Stimulated activated CD8-positive, alpha-beta memory T cell treated with anti-CD3 and anti-CD28 coated beads, Interleukin-12 subunit alpha, Interleukin-12 subunit beta, amount 100 ng/mL, for 1 hour (primary cell): ENCODE results near the gene ULBP1.
"Not testable (repeated sequence)": the region's sequence is repeated elsewhere in the genome, so short reads cannot be mapped to it uniquely, and the experiment has no call there.

ENCODE experiments used
- DNase-seq: peaks from one replicate; pipeline ENCODE4 v3.0.0-alpha.2; 2020; ENCODE audit warnings: low read depth

The ULBP1 gene

DNA sequence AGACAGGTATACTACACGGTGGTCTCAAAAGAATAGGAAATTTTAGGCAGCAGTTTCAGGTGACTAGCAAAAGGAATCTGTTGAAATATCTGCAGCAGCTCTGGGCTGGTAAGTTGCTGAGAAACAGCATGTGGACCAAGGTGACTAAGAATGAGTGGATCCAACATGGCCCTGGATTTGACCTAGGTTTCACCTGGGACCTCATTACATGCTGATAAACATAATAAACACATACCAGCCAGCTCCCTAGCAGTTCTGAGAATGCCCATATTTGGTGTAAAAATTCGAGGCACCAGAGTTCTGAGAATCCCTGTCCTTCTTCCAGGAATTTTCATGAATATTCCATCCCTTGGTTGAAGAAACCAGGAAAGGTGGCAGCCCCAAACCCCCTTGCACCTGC is 10.4 kb upstream of the ULBP1 start:
- not testable (repeated sequence) for DNase-seq

DNA sequence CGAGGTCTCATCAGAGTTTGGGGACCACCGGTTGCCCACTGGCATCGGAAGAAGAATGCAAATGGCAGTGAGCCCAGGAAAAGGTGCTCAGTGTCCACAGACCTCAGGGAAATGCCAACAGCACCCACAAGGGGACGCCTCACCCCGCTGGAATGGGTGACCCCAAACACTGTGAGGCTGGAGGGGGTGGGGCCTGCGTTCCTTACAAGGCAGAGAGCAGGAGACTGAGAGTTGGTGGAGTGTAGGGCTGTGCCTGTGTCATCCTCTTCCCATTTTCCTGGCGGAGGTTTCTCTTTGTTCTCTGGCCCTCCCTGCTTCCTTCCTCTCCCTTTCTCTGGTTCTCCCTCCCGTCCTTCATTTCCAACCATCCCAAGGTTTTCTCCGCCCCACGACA is 9.8 kb upstream of the ULBP1 start:
- DNase-seq = not testable (repeated sequence)

DNA sequence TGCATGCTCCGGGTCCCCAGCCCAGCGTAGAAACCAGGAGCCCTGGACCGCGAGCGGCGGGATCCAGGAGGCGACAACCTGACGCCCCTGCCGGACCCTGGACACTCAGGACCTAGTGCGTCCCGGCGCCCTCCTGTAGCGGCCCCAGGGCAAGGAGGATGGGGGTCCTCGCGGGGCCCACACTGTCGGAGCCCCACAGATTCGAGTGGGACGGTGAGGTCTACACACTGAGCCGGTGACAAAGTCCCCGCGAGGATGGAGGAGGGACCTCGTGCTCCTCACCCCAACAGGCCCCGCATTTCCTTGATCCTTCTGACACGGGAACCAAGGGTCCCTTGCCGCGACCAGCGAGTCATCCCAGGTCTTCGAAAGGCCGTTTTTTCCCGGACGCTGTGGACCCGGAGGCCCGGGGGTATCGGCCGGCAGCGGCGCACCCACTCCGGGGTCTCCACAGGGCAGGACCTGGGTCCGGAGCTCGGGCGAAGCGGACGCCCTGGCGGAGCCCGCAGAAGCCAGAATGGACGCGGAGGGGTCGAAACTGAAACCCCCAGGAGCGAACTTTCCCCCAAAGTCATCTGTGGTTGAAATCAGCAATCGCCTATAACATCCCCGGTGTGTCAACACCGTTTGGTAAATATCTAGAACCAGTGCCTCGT is 9.3 kb upstream of the ULBP1 start:
- DNase-seq = not testable (repeated sequence)

DNA sequence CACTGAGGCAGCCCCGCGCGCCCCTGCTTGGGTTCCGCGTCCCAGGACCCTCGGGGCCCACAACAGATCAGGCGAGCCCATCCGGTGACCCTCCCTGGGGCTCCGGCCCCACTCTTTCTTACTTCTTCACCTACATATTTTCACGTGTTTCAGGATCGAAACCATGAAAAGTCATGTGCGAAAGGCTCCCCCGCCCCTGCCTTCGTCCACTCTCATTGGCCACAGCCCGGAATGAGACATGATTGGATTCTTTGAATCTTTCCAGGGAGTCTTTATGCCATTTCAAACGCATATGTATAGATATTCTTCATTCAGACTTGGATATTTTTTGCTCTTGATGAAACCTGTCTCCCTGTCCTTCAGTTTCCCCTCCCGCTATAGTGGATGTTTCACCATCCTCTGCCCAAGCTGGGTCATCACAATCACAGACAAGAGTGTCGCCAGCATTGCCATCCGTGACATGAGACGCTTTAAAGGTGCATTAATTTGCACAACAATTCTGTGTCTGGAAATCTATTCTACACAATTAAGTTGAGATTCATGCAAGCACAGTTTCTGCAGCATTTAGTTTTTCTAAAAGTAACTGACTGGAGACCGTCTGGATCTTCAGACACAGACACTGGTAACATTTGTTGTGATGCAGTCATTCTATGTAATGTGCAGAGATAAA is 8.6 kb upstream of the ULBP1 start:
- not testable (repeated sequence) for DNase-seq

DNA sequence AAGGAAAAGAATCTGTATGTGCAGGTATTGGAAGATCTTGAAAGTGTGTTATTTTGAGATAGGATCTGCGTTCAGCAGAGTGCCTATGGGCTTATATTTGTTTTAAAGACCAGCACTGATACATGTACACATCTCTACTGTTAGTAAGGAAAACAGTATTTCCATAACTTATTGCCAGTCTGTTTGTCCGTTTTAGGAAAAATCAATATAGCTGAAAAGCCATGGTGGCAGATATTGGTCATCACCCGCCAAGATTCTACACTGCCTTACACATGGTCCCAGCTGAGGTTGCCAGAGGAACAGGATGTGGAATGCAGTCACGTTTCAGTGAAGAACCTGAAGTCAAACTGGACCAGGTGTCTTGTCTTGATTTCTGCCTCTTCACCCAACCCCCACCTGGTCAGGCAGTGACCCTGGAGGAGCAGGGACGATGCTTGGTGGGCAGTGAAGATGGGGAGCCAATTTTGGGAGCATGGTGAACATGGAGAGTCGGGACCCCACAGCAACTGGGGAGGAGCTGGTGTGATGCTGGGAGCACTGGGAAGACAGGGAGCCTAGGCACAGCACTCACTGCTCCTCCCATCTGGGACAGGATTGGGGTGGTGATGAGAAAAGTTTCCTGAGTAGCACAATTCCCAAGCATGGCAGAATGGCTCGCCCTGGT is 8.0 kb upstream of the ULBP1 start:
- DNase-seq = not testable (repeated sequence)

DNA sequence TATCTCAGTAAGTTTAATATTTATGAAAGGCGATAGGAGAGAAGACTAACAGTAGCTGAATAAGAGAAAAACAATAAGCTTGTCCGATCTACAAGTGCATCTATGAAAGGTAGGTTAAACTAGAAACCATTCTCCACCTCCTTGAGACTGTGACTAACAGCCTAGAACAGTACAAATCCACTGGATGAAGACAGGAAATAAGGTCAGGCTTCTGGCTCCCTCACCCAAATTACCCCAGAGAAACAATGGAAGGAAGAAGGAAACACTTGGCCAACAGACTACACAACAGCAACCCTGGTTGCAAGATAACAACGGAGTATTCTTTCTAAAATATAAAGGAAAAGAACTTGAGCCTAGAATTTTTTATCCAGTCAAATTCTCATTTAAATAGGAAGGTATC is 5.6 kb upstream of the ULBP1 start:
- DNase-seq = not testable (repeated sequence)

DNA sequence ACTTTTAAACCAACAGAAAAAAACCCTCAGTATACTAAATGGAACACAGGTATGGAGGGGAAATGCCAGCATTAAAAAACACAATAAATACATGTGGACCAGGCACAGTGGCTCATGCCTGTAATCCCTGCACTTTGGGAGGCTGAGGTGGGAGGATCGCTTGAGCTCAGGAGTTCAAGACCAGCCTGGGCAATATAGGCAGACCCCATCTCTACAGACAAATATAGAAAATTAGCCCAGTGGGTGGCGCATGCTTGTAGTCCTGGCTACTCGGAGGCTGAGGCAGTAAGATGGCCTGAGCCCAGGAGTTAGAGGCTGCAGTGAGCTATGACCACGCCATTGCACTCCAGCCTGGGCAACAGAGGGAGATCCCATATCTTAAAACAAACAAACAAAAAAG is 3.9 kb upstream of the ULBP1 start:
- not testable (repeated sequence) for DNase-seq

DNA sequence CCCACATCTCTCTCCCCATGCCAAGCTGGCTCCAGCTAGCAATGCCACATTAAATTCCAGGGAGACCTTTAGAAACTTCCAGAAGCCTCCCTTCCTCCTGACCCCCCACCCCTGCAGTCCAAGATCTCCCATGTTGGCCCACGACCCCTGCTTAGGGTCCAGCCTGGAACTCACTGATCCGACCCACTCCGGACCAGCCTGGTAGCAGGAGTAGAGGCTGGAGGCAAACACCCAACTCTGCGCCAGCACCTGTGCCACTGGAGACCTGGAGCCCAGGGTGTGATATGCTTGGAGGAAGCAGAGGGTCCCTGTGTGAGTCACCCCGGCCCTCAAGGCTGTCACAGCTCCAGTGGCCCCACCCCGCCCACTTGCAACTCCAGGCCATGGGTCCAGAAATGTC is 3.3 kb upstream of the ULBP1 start:
- no peak for DNase-seq

DNA sequence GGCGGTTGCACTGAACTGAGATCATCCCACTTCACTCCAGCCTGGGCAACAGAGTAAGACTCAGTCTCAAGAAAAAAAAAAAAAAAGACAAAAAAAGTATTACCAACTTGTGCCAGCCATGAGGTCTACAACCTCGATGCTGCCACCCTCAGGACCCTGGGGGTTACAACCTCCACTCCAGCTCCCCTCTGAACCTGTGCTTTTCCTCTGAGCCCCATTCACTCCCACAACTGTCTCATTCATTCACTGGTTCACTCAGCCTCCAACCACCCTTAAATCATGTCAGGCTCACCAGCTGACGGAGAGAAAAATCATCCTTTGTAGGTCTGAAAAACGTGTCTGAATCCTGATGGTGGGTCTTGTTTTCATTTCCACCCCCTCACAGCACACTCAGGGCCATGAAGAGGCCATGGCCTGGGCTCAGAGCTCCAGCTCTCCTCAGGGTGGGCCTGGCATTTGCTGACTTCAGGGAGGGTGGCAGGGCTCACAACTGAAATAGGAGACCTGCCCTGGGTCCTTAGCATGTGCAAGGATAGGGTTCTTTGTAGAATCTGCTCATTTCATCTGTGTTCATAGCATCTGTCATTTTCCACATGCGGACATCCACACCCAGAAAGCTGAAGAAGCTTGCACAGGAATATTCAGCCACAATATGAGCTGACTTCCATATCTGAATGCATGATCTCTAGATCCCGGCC is 1.9 kb upstream of the ULBP1 start:
- DNase-seq = no peak

DNA sequence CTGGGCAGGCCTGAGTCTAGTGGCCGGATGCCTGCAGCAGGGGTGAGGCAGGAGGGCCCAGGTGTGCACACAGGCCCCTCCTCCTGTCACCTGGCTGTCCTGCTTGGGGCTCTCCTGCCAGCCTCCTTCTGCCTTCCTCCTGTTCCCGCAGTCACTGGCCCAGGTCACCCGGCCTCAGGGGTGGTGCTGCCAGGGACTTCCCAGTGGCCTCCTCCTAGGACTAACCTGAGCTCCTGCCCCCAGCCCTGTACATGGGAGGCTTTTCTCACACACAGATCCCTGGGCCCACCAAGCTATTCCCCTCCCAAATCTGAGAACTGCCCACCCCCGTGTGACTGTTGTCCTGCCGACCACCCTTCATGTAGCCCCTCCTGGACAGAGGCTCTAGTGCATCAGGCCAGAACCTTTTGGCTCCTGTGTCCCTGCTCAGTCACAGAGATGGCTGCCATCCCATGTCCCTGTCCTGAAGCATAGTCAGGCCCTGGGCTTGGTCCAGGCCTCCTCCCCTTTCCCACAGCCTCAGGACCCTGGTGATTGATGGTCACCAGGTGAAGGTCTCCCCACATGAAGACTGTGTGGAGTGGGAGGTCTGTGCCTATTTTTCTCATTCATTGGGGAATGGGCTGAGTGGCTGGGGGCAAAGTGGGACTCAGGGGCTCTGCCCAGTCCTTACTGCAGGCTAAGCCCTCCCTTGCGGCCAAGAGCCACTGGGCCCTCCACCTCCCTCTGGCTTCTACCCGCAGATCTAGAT is 1.1 kb upstream of the ULBP1 start:
- DNase-seq = no peak

DNA sequence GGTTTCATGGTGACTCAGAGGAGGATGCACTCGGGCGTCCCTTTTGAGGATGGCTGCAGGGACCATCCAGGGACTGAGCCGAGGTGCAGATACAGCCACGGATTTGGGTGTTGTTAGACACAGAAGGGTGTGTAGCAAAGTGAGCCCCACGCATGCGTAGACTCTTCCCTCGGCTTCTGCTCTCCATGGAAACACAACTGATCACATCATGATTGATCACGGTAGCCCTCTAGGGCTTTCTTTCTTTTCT is 606 bp upstream of the ULBP1 start:
- no peak for DNase-seq

DNA sequence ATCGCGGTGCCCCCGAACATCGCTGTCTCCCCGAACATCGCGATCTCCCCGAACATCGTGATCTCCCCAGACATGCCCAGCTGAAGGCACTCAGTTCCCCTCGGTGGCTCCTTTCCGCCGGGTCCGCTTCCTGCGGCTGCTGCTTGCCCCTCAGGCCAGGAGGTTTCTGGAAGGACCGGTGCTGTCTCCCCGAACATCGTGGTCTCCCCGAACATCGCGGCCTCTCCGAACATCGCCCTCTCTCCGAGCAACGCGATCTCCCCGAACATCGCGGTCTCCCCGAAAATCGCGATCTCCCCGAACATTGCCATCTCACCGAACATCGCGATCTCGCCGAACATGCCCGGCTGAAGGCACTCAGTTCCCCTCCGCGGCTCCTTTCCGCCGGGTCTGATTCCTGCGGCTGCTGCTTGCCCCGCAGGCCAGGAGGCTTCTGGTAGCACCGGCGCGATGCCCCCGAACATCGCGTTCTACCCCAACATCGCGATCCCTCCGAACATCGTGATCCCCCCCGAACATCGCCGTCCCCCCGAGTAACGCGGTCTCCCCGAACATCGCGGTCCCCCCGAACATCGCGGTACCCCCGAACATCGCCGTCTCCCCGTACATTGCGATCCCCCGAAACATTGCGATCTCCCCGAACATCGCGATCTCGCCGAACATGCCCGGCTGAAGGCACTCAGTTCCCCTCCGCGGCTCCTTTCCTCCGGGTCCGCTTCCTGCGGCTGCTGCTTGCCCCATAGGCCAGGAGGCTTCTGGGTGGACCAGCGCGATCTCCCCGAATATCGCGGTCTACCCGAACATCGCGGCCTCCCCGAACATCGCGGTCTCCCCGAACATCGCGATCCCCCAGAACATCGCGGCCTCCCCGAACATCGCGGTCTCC is 808 bp downstream of the ULBP1 start:
- no peak for DNase-seq

DNA sequence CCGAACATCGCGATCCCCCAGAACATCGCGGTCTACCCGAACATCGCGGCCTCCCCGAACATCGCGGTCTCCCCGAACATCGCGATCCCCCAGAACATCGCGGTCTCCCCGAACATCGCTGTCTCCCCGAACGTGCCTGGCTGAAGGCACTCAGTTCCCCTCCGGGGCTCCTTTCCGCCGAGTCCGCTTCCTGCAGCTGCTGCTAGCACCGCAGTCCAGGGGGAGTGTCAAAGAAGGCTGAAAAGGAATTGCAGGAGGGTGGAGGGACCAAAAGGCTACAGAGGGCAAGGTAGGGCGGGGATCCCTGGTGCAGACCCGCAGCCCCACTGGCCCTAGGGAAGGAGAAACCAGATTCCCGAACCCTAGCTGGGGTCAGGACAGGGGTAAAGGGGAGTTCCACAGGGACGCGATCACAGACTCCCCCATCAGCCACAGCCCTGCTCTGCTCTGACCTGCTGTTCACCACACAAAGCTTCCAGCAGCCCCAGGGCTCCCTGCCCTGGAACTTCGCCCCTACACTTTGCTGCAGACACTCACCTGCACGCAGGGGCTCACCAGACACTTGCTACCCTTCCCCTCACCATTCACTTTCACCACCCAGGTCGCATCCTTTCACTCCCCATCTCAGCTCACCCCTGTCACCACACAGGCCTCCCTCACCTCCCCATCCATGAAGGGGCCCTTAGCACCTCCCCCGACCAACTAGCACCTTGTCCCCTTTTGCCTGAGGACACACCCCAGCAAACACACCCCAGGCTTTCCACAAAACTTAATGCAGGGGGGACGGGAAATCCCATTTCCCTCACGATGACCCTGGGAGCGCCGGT is 1.7 kb downstream of the ULBP1 start:
- DNase-seq = no peak

DNA sequence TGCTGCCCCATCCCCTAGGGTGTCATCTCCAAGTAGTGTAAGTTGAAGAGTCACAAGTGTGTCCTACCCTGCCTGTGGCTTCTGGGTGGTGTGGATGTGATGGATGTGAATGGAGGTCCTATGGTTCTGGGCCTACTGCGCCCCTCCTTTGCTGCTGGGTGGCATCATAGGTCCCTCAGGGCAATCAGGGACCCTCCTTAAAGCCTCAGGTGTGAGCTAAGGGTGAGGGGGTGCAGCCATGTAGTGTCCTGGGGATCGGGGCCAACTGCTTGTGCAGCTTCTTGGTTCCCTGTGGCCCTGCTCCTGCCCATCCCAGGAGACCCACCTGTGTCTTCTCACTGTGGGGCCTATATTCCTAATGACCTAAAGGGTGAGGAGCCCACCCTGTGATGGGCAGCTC is 2.6 kb downstream of the ULBP1 start:
- DNase-seq = not testable (repeated sequence)

DNA sequence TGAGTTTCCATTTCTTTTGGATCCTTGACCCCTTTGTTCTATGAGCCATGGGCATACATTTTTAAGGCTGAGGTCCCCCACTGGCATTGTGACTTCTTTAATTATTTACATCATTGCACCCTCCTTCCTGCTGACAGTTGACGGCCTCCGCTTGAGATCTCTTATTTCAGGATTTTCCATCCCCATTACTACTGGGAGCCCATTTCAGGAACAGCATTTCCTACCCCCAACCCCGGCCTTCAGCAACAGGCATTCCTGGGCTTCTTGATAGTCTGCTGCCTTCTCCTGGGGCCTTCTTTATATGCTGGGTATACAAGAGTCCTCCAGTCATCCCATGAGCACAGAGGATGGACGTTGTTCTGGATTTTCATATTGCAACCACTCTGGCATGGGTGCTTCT is 3.8 kb downstream of the ULBP1 start:
- DNase-seq = no peak

DNA sequence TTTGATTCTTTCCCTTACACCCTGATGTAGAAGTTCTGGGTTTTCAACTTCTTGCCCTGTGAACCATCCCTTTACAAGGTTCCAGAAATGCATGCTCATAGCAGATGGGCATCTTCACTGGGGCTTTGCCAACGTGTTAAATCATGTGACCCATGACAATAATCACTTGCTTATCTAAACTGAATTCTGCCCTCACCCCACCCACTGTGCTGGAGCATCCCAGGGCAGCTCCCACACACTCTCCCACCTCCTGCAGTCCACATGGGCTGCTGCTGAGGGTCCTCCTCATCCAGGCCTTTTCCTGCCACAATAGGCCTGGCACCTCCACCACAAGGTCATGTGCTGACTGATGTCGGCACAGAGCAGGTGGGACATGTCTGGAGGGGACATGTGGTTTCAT is 4.3 kb downstream of the ULBP1 start:
- not testable (repeated sequence) for DNase-seq

DNA sequence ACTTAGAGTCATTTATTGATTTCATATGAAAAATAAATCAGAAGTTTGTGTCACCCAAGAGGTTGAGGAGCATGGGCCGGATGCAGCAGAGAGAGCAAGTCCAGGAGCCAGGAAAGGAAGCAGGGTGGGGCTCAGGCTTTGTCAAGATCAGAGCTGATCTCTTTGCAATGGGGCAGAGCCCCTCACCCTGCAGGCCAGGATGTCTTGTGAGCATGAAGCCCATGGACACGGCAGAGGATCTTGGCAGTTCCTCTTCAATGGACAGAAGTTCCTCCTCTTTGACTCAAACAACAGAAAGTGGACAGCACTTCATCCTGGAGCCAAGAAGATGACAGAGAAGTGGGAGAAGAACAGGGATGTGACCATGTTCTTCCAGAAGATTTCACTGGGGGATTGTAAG is 5.2 kb downstream of the ULBP1 start:
- DNase-seq = not testable (repeated sequence)

DNA sequence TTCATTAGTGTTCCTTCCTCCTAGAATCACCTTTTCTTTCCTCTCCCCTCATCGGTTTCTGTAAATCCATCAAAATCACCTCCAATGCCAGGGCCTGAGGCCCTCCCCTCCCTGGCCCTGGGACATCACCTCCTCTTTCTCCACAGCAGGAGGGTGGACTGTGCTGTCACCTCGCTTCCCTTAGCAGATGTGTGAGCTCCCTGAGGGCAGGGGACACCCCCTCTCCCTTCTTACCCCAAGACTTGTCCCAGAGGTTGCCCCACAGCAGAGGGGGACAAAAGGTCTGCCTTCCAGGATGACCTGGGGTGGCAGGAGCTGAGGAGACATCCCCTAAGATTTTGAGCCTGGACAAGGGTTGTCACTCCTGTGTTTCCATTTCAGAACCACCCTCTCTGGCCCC is 5.9 kb downstream of the ULBP1 start:
- DNase-seq = no peak

DNA sequence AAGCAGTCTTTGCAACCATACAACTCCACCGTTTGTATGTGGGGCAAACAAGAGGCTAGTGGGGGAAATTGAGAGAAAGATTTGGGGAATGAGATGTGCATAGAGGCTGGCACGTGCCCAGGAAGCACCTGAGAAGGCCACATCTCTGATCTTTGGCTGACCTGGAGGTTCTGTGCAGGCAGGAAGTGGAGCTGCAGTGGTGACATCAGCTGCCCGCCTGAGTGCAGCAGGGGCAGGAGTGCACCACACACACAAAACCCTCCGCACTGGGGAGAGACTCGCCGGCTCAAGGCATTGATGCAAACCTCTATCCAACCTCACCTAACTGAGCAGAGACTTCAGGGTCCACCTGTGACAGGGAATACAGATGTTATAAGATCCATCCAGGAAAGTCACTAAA is 10.7 kb downstream of the ULBP1 start:
- not testable (repeated sequence) for DNase-seq

DNA sequence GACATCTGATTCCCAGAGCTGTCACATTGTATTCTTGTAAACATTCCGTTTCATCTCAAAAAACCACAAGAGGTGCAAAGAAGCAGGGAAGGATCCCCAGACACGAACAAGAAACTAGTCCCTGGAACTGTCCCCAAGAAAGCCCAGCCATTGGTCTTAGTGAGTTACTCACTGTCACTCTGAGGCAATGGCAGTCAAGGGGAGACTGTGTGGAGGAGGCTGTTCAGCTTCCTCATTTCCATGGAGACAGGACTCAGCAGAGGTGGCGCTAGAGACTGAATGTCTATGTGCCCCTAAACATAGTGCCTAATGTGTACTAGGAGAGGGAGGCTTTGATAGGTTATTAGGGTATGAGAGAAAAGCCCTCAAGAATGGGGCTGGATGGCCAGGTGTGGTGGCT is 11.1 kb downstream of the ULBP1 start:
- no peak for DNase-seq

DNA sequence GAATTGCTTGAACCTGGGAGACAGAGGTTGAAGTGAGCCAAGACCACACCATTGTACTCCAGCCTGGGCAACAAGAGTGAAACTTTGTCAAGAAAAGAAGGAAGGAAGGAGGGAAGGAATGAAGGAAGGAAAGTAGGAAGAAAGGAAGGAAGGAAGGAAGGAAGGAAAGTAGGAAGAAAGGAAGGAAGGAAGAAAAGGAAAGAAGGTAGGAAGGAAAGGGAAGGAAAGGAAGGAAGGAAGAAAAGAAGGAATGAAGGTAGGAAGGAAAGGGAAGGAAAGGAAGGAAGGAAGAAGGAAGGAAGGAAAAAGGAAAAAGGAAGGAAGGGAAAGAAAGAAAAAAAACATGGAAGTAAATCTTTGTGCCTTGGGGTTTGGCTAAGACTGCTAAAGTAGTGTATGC is 11.7 kb downstream of the ULBP1 start:
- no peak for DNase-seq
